Adrenal gland (tissue), 12 donors: ENCODE measurements around the gene ACTR1B. TPM values are rescaled to one million over a fixed set of nuclear protein-coding genes. Genes with fewer than 3 reads are reported as not detected.

ENCODE experiments used
- DNase-seq, 7 donors: peaks; one replicate each; pipeline ENCODE4 v3.0.0-alpha.2; 2019 to 2020
- H3K27ac ChIP-seq, 5 donors: fragments of 200-600 bp; sonication (generic) in 4 of 5; 1 replicate in 3 of 5; 2 replicates in 2 of 5; pipeline versions ENCODE4 v1.5.1 to v1.8.0; 2016 to 2020; ENCODE audit warnings: mild to moderate bottlenecking in 1 of 5
- H3K27me3 ChIP-seq: fragments of 200-600 bp; 2 replicates; pipeline ENCODE4 v1.8.0; 2021
- H3K36me3 ChIP-seq, 2 donors: fragments of 200-600 bp; replicated peaks in 1 of 2; 1 replicate in 1 of 2; 2 replicates in 1 of 2; pipeline versions ENCODE4 v1.5.1 to v1.8.0; 2018 to 2022
- H3K4me1 ChIP-seq, 2 donors: fragments of 200-600 bp; replicated peaks in 1 of 2; 1 replicate in 1 of 2; 2 replicates in 1 of 2; pipeline versions ENCODE4 v1.5.1 to v1.8.0; 2018 to 2021
- H3K4me3 ChIP-seq, 4 donors: fragments of 200-600 bp; sonication (generic) in 3 of 4; one replicate each; pipeline ENCODE4 v1.5.1; 2016 to 2018
- H3K9me3 ChIP-seq, 3 donors: fragments of 200-600 bp; sonication (generic) in 1 of 3; replicated peaks in 1 of 3; 1 replicate in 2 of 3; 2 replicates in 1 of 3; pipeline versions ENCODE4 v1.5.1 to v1.8.0; 2016 to 2021
- POLR2A ChIP-seq, 2 donors: fragments of 450-650 bp; IDR thresholded peaks; one replicate each; pipeline ENCODE4 v1.6.1; 2017; ENCODE audit warnings: antibody characterized with exemption in 2 of 2, mild to moderate bottlenecking in 2 of 2, moderate library complexity in 1 of 2
- WGBS, 4 donors: extraction: QIAGEN DNeasy Blood & Tissue Kit in 2 of 4; methylation state at CpG; one replicate each; pipeline versions ENCODE4 v1.1.5 to v1.1.7; 2013 to 2017; 5-methylcytosine and 5-hydroxymethylcytosine counted together
- intact Hi-C, 2 donors: fragments of 100-400 bp; cut with DNase I; formaldehyde crosslinking; loops; one replicate each; pipeline versions ENCODE4 v1.14.1 to v1.15.0; 2022 to 2023
- polyA plus RNA-seq, 3 donors: library from polyadenylated mRNA; stranded (reverse); fragments of 200-250 nt in 2 of 3; fragments of 350-450 nt in 1 of 3; fragmentation: Illumina TruSeq in 1 of 3; extraction: RNeasy Lipid Tissue Mini Kit (QIAGEN cat#74804) in 1 of 3; gene quantifications; one replicate each; pipeline ENCODE4 v1.2.3, GENCODE V29; 2013 to 2014
- total RNA-seq, 9 donors: library from RNA; depleted of rRNA in 4 of 9; stranded (reverse); fragments of >200 nt in 4 of 9; fragments of 120-200 nt in 1 of 9; fragmentation: NEBNext Ultra II Directional in 1 of 9; extraction: Animal tissue kit (Norgen Biotek cat#: 25700) in 1 of 9; gene quantifications; one replicate each; pipeline versions ENCODE4 v1.1.0 to v1.2.4, GENCODE V29; 2013 to 2023
- TF ChIP-seq, protein P1 (sequence below), 6 experiments: fragments of 450-650 bp in 4 of 6; fragments of 200-600 bp in 2 of 6; sonication (generic) in 1 of 6; IDR thresholded peaks; 1 replicate in 5 of 6; 2 replicates in 1 of 6; pipeline versions ENCODE4 v1.5.1 to v1.8.0; 2016 to 2021; ENCODE audit warnings: antibody characterized with exemption in 6 of 6, mild to moderate bottlenecking in 2 of 6, moderate library complexity in 1 of 6
- donor health status: healthy with polysubstance abuse.
- donor health status: Bipolar disorder and iron deficiency.
- donor health status: DM: yes; HTN: yes; CAD: no.
- donor health status: DM: no; HTN: no; CAD: no.
- donor health status: DM: no; HTN: no; CAD: no.
- donor health status: DM: yes; HTN: yes; CAD: no.

ACTR1B gene
- total and polyA plus RNA-seq, 12 donors = 39.0 to 130 (median 95.7) TPM

DNA sequence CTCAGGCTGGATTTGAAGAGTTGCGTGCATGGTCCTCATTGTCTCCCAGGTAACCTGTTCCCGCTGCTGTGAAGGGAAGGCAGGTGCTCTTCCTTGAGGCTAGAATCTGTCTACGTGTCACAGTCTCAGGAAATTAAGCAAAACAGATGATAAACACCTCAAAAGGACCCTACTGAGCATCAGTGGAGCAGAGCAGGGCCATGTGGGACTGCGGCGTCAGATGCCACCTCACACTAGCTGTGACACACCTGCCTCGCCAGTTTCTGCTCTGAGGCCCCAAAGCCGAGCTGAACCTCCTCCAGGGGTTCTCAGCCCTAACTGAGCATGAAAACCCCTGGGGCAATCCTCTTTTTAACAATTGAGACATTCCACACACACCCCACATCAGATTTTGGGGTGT is 7.7 kb upstream of the ACTR1B start:
- no peak overlapping the region for H3K27ac ChIP-seq
- no peaks in the 10 kb centered on the region for H3K9me3 ChIP-seq
- no peaks in the 10 kb centered on the region for H3K27me3 ChIP-seq
- TF ChIP-seq POLR2A (IDR thresholded peaks at IDR 0.05) = no peak
- TF ChIP-seq, protein P1, sequence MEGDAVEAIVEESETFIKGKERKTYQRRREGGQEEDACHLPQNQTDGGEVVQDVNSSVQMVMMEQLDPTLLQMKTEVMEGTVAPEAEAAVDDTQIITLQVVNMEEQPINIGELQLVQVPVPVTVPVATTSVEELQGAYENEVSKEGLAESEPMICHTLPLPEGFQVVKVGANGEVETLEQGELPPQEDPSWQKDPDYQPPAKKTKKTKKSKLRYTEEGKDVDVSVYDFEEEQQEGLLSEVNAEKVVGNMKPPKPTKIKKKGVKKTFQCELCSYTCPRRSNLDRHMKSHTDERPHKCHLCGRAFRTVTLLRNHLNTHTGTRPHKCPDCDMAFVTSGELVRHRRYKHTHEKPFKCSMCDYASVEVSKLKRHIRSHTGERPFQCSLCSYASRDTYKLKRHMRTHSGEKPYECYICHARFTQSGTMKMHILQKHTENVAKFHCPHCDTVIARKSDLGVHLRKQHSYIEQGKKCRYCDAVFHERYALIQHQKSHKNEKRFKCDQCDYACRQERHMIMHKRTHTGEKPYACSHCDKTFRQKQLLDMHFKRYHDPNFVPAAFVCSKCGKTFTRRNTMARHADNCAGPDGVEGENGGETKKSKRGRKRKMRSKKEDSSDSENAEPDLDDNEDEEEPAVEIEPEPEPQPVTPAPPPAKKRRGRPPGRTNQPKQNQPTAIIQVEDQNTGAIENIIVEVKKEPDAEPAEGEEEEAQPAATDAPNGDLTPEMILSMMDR (IDR thresholded peaks at IDR 0.05) = no peak
- no peaks in the 10 kb centered on the region for H3K36me3 ChIP-seq
- WGBS, 4 donors = 81 to 96% (median 94%) methylated on average over 7 of the region's 7 CpGs
- intact Hi-C loops = no loop called here
- no peak overlapping the region for H3K4me3 ChIP-seq
- no peak for DNase-seq
- no peaks in the 10 kb centered on the region for H3K4me1 ChIP-seq

DNA sequence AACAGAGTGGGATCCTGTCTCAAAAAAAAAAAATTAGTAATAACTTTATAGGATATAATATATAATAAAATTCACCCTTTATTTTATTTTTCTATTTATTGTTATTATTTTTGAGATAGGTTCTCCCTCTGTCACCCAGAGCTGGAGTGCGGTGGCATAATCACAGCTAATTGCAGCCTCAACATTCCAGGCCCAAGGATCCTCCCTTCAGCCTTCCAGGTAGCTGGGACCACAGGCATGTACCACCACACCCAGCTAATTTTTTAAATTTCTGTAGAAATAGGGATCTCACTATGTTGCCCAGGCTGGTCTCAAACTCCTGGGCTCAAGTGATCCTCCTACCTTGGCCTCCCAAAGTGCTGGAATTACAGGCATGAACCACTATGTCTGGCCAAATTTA is 6.6 kb upstream of the ACTR1B start:
- Histone ChIP-seq H3K36me3 (no peaks in the 10 kb centered on the region), H3K27me3 (no peaks in the 10 kb centered on the region), H3K4me3 (no peak overlapping the region), H3K9me3 (no peaks in the 10 kb centered on the region), H3K27ac (no peak overlapping the region), H3K4me1 (no peaks in the 10 kb centered on the region)
- intact Hi-C loops = no loop called here
- TF ChIP-seq POLR2A (IDR thresholded peaks at IDR 0.05) = no peak
- TF ChIP-seq, protein P1 (IDR thresholded peaks at IDR 0.05) = no peak
- WGBS, 4 donors = 95 to 100% (median 98%) methylated on average over 1 of the region's 1 CpG
- no peak for DNase-seq

DNA sequence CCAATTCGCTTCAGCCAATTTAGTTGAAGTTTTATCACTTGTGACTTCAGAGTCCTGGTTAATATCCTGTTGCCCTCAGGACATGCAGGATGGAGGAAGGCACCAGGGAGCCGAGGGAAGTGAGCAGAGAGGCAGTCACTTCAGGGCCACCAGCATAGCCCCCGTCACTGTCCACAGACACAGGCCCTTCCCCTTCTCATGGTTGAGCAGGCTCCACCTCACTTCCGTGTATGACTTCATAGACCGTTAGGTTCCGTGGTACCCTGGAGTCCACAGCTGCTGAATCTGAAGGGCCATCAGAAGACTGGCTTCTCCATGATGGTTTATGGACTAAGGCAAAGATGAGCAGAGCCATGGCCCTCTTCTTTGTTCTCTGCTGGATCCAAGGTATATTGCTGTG is 5.6 kb upstream of the ACTR1B start, which contains the start of gene C2orf92:
TSS of gene C2orf92 (plus strand) at position 266 of the 400 bp plus-strand sequence. CDS start at position 342, 76 bp downstream.
- no peaks in the 10 kb centered on the region for H3K27me3 ChIP-seq
- TF ChIP-seq, protein P1 (IDR thresholded peaks at IDR 0.05) = no peak
- no peak for TF ChIP-seq POLR2A (IDR thresholded peaks at IDR 0.05)
- intact Hi-C loops = no loop called here
- no peaks in the 10 kb centered on the region for H3K36me3 ChIP-seq
- WGBS, 4 donors = 87 to 94% (median 91%) methylated on average over 5 to 6 of the region's 6 CpGs
- no peak within 1 kb of the TSS for H3K4me3 ChIP-seq
- no peak for DNase-seq
- no peaks in the 10 kb centered on the region for H3K9me3 ChIP-seq
- H3K4me1 ChIP-seq = no peaks in the 10 kb centered on the region
- H3K27ac ChIP-seq = no peak within 1 kb of the TSS

DNA sequence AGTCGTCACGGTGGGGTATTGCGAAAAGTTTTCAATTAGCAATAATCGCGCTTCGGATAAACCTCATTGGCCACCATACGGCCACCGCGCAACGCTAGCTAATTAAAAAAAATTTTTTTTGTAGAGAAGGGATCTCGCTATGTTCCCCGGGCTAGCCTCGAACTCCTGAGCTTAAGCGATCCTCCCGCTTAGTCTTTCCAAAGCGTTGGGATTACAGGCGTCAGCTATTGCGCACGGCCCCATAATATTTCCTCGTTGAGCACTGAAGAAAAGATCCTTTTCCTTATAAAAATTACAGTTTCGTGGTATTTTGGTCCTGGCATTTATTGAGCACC is 759 bp upstream of the ACTR1B start:
- 5 to 8% (median 7%) methylated on average over 21 of the region's 21 CpGs for WGBS, 4 donors
- no peak for TF ChIP-seq POLR2A (IDR thresholded peaks at IDR 0.05)
- TF ChIP-seq, protein P1 (IDR thresholded peaks at IDR 0.05) = no peak
- Histone ChIP-seq H3K27ac (peak overlapping the region; percentile 83 to 99 (median 97)), H3K4me3 (peak overlapping the region in 3 of 4 donors; percentile 25 to 86 (median 44)), H3K4me1 (peaks cover 12 to 30% of the 10 kb centered on the region in 2 donors), H3K27me3 (no peaks in the 10 kb centered on the region), H3K9me3 (no peaks in the 10 kb centered on the region), H3K36me3 (no peaks in the 10 kb centered on the region)
- intact Hi-C loops = no loop called here
- no peak for DNase-seq
